Measurements from ENCODE around the gene ARHGDIG.

The ARHGDIG gene

GRCh38 chr16:307691-308312 is 27.4 kb downstream of the ARHGDIG start:
- no peak overlapping the region for H3K27ac ChIP-seq
- no peaks in the 10 kb centered on the region for H3K27me3 ChIP-seq
- no peak overlapping the region for H3K4me3 ChIP-seq
- no peak for DNase-seq
- intact Hi-C loops (cut with DNase I; ENCODE audit: low total_unique reads) = no loop called here
- no peak for TF ChIP-seq CTCF (IDR thresholded peaks at IDR 0.05)
- no peaks in the 10 kb centered on the region for H3K4me1 ChIP-seq
- H3K36me3 ChIP-seq = peaks cover 31 to 73% (median 53%) of the 10 kb centered on the region in 3 donors
- H3K9me3 ChIP-seq = no peaks in the 10 kb centered on the region

DNA sequence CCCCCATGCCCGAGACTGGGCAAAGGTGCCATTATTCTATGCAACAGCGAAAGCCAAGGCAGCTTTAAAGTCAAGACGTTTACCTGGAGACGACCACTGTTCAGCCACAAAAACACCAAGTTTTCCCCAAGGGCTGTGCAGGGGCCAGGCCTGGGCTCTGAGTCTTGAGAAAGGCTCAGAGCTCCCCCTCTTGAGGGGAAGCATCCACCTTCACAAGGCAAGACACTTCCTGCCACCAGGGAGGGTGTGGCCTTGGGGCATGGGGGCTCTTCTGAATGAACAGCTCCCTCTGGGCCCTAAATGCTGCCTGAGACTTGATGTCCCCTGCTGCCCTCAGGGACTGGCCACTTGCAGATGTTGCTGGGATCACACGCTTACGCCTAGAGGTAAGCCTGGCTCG is 29.1 kb downstream of the ARHGDIG start:
- no peak overlapping the region for H3K4me3 ChIP-seq
- peaks cover 36 to 73% (median 55%) of the 10 kb centered on the region in 3 donors for H3K36me3 ChIP-seq
- no peak for DNase-seq
- intact Hi-C loops (cut with DNase I; ENCODE audit: low total_unique reads) = no loop called here
- no peaks in the 10 kb centered on the region for H3K9me3 ChIP-seq
- no peak overlapping the region for H3K27ac ChIP-seq
- TF ChIP-seq CTCF (IDR thresholded peaks at IDR 0.05) = no peak
- no peaks in the 10 kb centered on the region for H3K4me1 ChIP-seq
- H3K27me3 ChIP-seq = no peaks in the 10 kb centered on the region

DNA sequence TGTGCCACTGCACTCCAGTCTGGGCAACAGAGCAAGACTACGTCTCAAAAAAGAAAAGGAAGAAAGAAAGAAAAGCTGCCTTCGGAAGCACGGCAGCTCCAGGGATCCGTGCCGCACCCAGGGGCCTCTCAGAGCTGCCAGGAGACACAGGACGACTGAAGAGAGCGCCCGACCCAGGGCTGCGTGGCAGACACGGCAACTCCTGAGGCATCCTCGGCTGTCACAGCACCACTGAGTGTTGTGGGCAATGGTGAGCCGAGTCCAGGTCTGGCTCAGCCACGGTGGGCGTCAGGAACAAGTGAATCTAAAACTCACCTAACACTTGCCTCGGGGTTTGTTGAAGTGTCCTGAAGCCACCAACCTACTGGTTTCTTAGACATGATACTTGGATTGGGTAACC is 31.3 kb downstream of the ARHGDIG start:
- Histone ChIP-seq H3K4me1 (no peaks in the 10 kb centered on the region), H3K27ac (no peak overlapping the region), H3K4me3 (no peak overlapping the region), H3K36me3 (peaks cover 30 to 63% (median 51%) of the 10 kb centered on the region in 3 donors), H3K27me3 (no peaks in the 10 kb centered on the region), H3K9me3 (no peaks in the 10 kb centered on the region)
- intact Hi-C loops (cut with DNase I; ENCODE audit: low total_unique reads) = no loop called here
- DNase-seq = no peak
- TF ChIP-seq CTCF (IDR thresholded peaks at IDR 0.05) = no peak

GRCh38 chr16:314351-314750 is 34.0 kb downstream of the ARHGDIG start:
- Histone ChIP-seq H3K36me3 (peaks cover 19 to 53% (median 42%) of the 10 kb centered on the region in 3 donors), H3K27ac (no peak overlapping the region)

GRCh38 chr16:314795-315299 is 34.5 kb downstream of the ARHGDIG start:
- peaks cover 19 to 51% (median 38%) of the 10 kb centered on the region in 3 donors for H3K36me3 ChIP-seq
- H3K9me3 ChIP-seq = no peaks in the 10 kb centered on the region
- no peak overlapping the region for H3K27ac ChIP-seq
- intact Hi-C loops (cut with DNase I; ENCODE audit: low total_unique reads) = no loop called here
- no peaks in the 10 kb centered on the region for H3K4me1 ChIP-seq
- no peak for DNase-seq
- no peaks in the 10 kb centered on the region for H3K27me3 ChIP-seq
- TF ChIP-seq CTCF (IDR thresholded peaks at IDR 0.05) = no peak
- no peak overlapping the region for H3K4me3 ChIP-seq

More at GRCh38 chr16:314351-314750, 34.0 kb downstream of the ARHGDIG start:
- no peaks in the 10 kb centered on the region for H3K27me3 ChIP-seq
- H3K4me1 ChIP-seq = no peaks in the 10 kb centered on the region
- H3K4me3 ChIP-seq = no peak overlapping the region
- intact Hi-C loops (cut with DNase I; ENCODE audit: low total_unique reads) = no loop called here
- no peaks in the 10 kb centered on the region for H3K9me3 ChIP-seq
- no peak for DNase-seq
- TF ChIP-seq CTCF (IDR thresholded peaks at IDR 0.05) = no peak
